T-helper 2 cell treated with Interferon-gamma antibody and Interleukin-4, amounts not matched to agents 5 μg/mL and 100 μg/mL, for 36 hours (primary cell): ENCODE results near the gene BRSK1.

ENCODE experiments used
- DNase-seq: peaks from one replicate; pipeline ENCODE4 v3.0.0; 2021; ENCODE audit warnings: low spot score
- H3K27ac Mint-ChIP-seq: one replicate; pipeline ENCODE4 v1.8.0; 2021; ENCODE audit warnings: mild to moderate bottlenecking, mixed read lengths
- H3K27me3 Mint-ChIP-seq: one replicate; pipeline ENCODE4 v1.8.0; 2021; ENCODE audit warnings: low read depth, mixed read lengths
- H3K36me3 Mint-ChIP-seq: one replicate; pipeline ENCODE4 v1.8.0; 2021; ENCODE audit warnings: low read depth, mixed read lengths
- H3K4me1 Mint-ChIP-seq: one replicate; pipeline ENCODE4 v1.8.0; 2021; ENCODE audit warnings: low read depth, mixed read lengths
- H3K4me3 Mint-ChIP-seq: one replicate; pipeline ENCODE4 v1.8.0; 2022; ENCODE audit warnings: mild to moderate bottlenecking, moderate library complexity, mixed read lengths
- H3K9me3 Mint-ChIP-seq: one replicate; pipeline ENCODE4 v1.8.0; 2021; ENCODE audit warnings: mixed read lengths

BRSK1 gene

DNA sequence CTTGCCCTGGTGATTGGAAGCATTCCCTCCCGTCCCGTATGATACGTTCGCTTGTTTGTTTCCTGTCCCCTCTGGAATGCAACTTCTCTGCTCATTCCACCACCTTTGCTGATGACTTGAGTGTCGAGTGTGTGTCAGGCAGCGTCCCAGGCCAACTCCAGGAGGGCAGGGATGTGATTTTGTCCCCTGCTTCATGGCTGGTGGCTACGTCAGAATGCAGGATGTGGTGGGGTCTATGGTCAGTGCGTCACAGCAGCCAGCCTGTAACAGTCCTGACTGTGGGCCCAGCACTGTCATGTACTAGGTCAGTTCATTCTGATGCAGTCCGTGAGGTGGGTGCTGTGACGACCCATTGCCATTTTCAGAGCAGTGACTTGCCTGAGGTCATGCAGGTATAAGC, 16.2 kb downstream of the BRSK1 start:
- no peak overlapping the region for H3K4me3 Mint-ChIP-seq
- no peak overlapping the region for H3K27ac Mint-ChIP-seq
- H3K27me3 Mint-ChIP-seq = peaks cover 3% of the 10 kb centered on the region
- DNase-seq = no peak
- no peaks in the 10 kb centered on the region for H3K9me3 Mint-ChIP-seq
- H3K4me1 Mint-ChIP-seq = peaks cover 8% of the 10 kb centered on the region
- H3K36me3 Mint-ChIP-seq = no peaks in the 10 kb centered on the region

DNA sequence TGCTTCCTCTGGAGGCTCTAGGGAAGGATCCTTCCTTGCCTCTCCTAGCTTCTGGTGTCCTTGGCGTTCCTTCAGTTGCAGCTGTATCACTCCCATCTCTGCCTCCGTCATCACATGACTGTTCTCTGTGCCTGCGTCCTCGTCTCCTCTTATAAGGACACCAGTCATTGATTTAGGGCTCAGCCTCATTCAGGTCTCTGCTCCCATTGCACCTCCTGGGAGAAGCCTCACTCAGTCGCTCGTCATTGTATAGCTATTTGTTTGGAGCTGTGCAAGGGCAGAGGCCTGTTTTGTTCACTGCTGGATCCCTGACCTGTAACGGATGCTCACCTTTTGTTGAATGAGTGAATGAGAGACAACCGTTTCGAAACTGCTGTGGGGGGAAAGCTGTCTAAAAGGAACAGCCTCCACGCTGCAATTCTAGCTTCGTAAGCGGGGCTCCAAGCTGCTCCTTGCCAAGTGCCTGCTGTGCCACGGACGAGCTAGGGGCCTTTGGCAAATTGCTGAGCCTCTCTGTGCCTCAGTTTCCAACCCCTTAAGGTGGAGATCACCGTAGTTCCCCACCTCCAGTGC, 17.2 kb downstream of the BRSK1 start:
- Mint-ChIP-seq H3K27ac (no peak overlapping the region), H3K9me3 (no peaks in the 10 kb centered on the region), H3K4me3 (peak overlapping the region; percentile 90), H3K4me1 (peaks cover 9% of the 10 kb centered on the region), H3K27me3 (peaks cover 3% of the 10 kb centered on the region), H3K36me3 (no peaks in the 10 kb centered on the region)
- no peak for DNase-seq

DNA sequence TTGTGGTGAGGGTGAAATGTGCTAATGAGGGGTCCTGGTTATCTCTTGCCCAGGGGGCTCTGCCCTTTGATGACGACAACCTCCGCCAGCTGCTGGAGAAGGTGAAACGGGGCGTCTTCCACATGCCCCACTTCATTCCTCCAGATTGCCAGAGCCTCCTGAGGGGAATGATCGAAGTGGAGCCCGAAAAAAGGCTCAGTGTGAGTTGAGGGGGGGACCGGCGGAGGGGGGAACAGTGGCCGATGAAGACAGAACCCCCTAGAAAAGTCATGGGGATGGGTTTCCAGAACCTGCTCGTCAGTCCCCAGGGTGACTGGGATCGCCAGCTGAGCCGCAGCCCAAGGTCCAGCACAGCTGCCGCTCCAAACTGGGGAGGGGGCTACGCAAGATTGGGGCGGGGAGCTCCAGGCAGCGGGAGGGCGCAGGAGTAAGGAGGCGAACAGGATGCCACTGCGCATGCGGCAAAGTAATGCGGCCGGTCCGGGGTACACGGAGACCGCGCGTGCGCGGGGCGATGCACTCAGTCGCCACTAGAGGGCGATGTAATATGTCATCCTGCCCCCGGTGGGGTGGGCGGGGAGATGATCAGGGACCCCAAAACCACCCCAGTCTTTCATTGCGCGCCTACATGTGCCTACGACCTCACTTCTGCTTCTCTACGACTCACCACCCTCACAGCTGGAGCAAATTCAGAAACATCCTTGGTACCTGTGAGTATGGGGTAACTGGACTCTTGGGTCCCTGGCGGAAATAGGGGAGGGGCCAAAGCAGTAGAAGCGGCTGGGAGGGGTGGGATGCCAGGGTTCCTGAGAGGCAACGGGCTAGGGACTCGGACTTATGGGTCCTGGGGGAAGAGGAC, 17.9 kb downstream of the BRSK1 start:
- H3K36me3 Mint-ChIP-seq = no peaks in the 10 kb centered on the region
- peaks cover 9% of the 10 kb centered on the region for H3K4me1 Mint-ChIP-seq
- H3K9me3 Mint-ChIP-seq = no peaks in the 10 kb centered on the region
- peak; percentile 91 for DNase-seq
- peak overlapping the region; percentile 90 for H3K4me3 Mint-ChIP-seq
- peak overlapping the region; percentile 86 for H3K27ac Mint-ChIP-seq
- H3K27me3 Mint-ChIP-seq = peaks cover 3% of the 10 kb centered on the region

DNA sequence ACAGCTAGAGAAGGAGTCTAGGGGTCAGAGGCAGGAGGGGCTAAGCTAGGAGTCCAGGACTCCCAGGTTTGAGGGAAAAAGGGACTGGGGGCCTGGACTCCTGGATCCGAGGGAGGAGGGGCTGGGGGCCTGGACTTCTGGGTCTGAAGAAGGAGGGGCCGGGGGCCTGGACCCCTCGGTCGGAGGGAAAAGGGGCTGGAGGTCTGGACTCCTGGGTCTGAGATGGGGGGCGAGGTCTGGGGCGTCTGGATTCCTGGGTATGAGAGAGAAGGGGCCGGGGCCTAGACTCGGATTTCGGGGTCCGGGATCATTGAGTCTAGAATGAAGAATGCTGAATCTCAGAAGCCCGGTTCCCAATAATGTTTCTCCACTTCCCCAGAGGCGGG, 18.5 kb downstream of the BRSK1 start:
- no peaks in the 10 kb centered on the region for H3K36me3 Mint-ChIP-seq
- peaks cover 9% of the 10 kb centered on the region for H3K4me1 Mint-ChIP-seq
- no peaks in the 10 kb centered on the region for H3K9me3 Mint-ChIP-seq
- peaks cover 3% of the 10 kb centered on the region for H3K27me3 Mint-ChIP-seq
- peak overlapping the region; percentile 90 for H3K4me3 Mint-ChIP-seq
- H3K27ac Mint-ChIP-seq = peak overlapping the region; percentile 86
- DNase-seq = no peak

DNA sequence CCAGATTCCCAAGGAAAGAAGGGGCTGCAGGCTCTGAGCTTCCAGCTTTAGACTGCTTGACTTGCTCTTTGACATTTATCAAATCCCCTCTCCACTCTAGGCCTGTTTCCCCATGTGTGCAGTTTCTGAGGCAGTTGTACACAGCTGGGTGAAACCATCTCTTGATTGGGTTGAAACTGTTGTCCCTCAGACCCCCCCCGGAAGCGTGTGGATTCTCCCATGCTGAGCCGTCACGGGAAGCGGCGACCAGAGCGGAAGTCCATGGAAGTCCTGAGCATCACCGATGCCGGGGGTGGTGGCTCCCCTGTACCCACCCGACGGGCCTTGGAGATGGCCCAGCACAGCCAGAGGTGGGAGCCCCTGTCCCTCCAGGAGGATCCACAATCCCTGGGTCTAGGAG, 19.7 kb downstream of the BRSK1 start:
- peaks cover 3% of the 10 kb centered on the region for H3K27me3 Mint-ChIP-seq
- H3K36me3 Mint-ChIP-seq = no peaks in the 10 kb centered on the region
- H3K4me3 Mint-ChIP-seq = no peak overlapping the region
- H3K9me3 Mint-ChIP-seq = no peaks in the 10 kb centered on the region
- H3K4me1 Mint-ChIP-seq = peaks cover 9% of the 10 kb centered on the region
- H3K27ac Mint-ChIP-seq = no peak overlapping the region
- no peak for DNase-seq

DNA sequence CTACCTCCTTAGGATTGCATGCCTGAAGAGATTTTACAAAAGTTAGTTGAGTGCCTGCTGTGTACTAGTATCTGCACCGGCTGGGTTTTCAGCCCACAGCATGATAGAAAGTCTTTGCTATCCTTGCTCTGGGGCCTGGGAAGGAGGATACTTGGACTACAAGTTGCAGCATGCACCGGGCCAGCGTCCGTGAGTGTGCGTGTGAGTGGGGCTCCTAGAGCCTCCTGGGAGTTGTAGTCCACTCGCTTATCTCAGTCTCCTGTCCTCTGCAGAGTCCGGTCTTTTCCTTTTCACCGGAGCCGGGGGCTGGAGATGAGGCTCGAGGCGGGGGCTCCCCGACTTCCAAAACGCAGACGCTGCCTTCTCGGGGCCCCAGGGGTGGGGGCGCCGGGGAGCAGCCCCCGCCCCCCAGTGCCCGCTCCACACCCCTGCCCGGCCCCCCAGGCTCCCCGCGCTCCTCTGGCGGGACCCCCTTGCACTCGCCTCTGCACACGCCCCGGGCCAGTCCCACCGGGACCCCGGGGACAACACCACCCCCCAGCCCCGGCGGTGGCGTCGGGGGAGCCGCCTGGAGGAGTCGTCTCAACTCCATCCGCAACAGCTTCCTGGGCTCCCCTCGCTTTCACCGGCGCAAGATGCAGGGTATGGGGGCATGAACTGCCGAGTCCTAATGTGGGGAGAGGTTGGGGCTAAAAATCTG, 20.6 kb downstream of the BRSK1 start:
- H3K27me3 Mint-ChIP-seq = peaks cover 3% of the 10 kb centered on the region
- H3K27ac Mint-ChIP-seq = no peak overlapping the region
- H3K9me3 Mint-ChIP-seq = no peaks in the 10 kb centered on the region
- no peaks in the 10 kb centered on the region for H3K36me3 Mint-ChIP-seq
- peak; percentile 10 for DNase-seq
- no peak overlapping the region for H3K4me3 Mint-ChIP-seq
- H3K4me1 Mint-ChIP-seq = peaks cover 9% of the 10 kb centered on the region

DNA sequence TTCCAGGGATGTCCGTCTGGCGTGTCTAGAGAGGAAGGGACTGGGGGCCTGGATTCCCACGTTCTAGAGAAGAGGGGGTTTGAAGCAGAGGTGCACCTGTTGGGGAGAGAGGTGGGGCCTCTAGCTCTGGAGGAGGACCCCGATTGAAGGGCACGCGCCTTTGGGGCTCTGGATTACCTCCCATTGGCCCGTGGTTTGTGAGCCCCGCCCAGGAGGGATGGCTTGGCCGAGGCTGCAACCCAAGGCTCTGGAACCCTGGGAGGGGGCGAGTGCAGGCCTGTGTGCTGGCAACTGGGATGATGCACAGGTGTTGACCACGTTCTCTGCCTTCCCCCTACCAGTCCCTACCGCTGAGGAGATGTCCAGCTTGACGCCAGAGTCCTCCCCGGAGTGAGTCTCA, 21.2 kb downstream of the BRSK1 start:
- no peak for DNase-seq
- Mint-ChIP-seq H3K36me3 (no peaks in the 10 kb centered on the region), H3K4me3 (no peak overlapping the region), H3K27me3 (no peaks in the 10 kb centered on the region), H3K9me3 (no peaks in the 10 kb centered on the region), H3K27ac (no peak overlapping the region), H3K4me1 (peaks cover 9% of the 10 kb centered on the region)

DNA sequence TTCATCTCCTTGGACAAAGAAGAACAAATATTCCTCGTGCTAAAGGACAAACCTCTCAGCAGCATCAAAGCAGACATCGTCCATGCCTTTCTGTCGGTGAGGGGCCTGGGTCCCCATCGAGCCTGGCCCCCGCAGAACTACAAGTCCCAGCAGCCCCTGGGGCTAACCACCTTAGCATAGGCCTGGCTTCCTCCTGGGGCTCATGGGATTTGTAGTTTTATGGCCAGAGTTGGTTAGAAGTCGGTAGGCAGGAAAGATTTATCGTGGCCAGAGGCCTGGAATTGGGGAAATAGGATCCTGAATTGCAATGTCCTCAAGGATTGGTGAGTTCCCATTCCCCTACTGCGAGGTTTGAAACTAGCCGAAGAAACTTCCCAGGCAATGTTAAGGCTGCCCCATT, 21.7 kb downstream of the BRSK1 start:
- peak; percentile 34 for DNase-seq
- Mint-ChIP-seq H3K4me3 (no peak overlapping the region), H3K27me3 (no peaks in the 10 kb centered on the region), H3K4me1 (peaks cover 9% of the 10 kb centered on the region), H3K36me3 (no peaks in the 10 kb centered on the region), H3K9me3 (no peaks in the 10 kb centered on the region), H3K27ac (peak overlapping the region; percentile 27)

DNA sequence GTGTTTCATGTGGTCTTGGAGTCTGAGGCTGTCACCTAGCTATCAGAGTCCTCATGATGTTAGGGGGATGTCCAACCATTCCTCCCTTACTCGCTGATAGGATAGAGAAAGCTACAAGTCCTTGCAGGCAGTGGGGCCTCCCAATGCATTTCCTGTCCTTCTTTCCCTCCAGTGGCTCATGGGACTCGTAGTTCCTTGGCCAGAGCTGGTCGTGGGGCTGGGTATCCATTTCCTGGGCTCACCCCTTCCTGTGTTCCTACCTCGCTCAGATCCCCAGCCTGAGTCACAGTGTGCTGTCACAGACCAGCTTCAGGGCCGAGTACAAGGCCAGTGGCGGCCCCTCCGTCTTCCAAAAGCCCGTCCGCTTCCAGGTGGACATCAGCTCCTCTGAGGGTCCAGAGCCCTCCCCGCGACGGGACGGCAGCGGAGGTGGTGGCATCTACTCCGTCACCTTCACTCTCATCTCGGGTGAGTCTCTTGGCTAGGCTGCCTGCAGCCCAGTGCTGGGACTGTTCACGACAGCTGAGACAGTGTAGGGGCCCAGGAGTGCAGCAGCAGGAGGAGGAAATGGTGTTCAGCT, 22.3 kb downstream of the BRSK1 start:
- Mint-ChIP-seq H3K27me3 (no peaks in the 10 kb centered on the region), H3K27ac (no peak overlapping the region), H3K36me3 (no peaks in the 10 kb centered on the region), H3K9me3 (no peaks in the 10 kb centered on the region), H3K4me1 (peaks cover 9% of the 10 kb centered on the region), H3K4me3 (no peak overlapping the region)
- DNase-seq = no peak

DNA sequence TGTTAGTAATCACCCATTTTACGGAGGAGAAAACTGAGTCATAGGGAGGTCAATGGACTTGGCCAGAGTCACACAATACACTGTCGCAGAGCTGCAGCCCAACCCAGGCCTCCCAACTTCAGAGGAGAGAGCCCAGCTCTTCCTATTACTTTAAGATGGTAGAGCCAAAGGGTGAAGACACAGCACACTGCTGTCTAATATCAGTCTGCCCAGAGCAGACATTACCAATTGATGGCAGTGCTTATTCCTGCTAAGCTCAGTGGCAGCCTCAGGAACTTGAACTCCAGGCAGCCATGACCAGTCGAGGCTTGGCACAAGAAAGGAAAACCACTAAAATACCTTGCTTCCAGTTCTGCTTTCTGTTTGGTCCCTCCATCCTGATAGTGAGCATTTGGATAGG, 22.9 kb downstream of the BRSK1 start:
- DNase-seq = no peak
- H3K9me3 Mint-ChIP-seq = no peaks in the 10 kb centered on the region
- H3K4me3 Mint-ChIP-seq = no peak overlapping the region
- peaks cover 7% of the 10 kb centered on the region for H3K4me1 Mint-ChIP-seq
- no peak overlapping the region for H3K27ac Mint-ChIP-seq
- H3K36me3 Mint-ChIP-seq = no peaks in the 10 kb centered on the region
- H3K27me3 Mint-ChIP-seq = no peaks in the 10 kb centered on the region

DNA sequence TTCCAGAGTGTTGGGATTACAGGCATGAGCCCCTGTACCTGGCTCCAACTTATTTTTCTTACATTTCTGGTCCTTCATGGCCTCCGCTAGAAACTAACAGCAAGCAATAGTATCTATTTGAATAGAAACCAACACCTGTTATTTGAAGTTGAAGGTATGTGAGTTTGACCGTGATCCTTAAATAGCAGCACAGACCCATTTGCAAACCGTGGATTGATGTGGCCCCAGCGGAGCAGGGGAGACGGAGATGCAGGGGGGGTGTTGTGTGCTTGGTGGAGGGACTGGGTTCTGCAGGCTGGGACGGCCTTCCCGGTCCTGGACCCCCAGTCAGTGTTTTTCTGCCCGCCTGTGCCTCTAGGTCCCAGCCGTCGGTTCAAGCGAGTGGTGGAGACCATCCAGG, 24.5 kb downstream of the BRSK1 start:
- Mint-ChIP-seq H3K4me3 (no peak overlapping the region), H3K27ac (no peak overlapping the region), H3K4me1 (peaks cover 2% of the 10 kb centered on the region), H3K36me3 (no peaks in the 10 kb centered on the region), H3K27me3 (no peaks in the 10 kb centered on the region), H3K9me3 (no peaks in the 10 kb centered on the region)
- DNase-seq = no peak

DNA sequence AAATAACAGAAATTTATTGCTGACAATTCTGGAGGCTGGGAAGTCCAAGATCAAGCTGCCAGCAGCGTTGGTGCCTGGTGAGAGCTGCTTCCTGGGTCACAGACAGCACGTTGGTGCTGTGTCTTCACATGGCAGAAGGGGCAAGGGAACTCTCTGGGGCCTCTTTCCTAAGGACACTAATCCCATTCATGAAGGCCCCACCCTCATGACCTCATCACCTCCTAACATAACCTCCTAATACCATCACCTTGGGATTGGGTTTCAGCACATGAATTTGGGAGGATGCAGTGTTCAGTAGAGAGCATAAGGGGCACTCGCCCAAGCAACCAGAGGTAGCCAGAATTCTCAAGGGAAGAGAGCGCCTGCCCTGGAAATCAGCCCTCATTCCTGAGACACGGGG, 25.7 kb downstream of the BRSK1 start:
- Mint-ChIP-seq H3K27me3 (no peaks in the 10 kb centered on the region), H3K4me3 (no peak overlapping the region), H3K4me1 (peaks cover 2% of the 10 kb centered on the region), H3K36me3 (no peaks in the 10 kb centered on the region), H3K27ac (no peak overlapping the region), H3K9me3 (no peaks in the 10 kb centered on the region)
- DNase-seq = no peak

DNA sequence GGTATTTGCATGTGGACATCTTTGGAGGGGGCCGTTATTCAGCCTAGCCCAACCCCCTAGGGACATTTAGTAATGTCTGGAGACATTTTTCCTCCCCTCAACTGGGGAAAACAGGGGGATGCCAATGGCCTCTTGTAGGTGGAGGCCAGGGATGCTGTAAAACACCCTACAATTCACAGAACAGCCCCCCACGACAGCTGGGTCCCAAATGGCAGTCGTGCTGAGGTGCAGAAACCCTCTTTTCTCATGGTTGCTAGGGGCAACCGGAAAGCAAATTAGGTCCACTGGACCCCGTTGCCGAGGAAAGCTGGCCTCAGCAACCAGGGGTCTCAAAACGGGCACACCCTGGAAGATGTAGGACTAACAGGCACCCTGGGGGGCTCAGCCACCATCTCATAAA, 26.7 kb downstream of the BRSK1 start:
- H3K27ac Mint-ChIP-seq = no peak overlapping the region

DNA sequence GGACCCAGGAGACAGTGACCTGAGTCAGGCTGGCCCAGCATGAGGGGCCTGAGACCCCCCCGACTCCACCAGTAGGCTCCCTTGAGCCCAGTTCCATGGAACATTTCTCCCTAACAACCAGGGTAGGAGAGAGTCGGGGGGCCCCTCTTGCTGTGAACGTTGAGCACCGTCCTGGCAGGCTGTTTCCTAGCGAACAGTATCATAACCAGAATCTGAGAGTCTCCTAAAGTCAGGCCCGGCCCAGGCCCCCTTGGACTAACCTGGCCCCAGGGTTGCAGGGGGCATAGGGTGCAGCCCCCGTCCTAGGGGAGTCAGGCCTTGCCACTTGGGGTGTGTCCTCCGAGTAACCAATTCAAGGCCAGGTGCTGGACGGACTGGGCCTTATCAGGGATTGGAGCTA, 27.6 kb downstream of the BRSK1 start:
- H3K9me3 Mint-ChIP-seq = no peaks in the 10 kb centered on the region
- H3K36me3 Mint-ChIP-seq = no peaks in the 10 kb centered on the region
- H3K27ac Mint-ChIP-seq = no peak overlapping the region
- H3K4me1 Mint-ChIP-seq = no peaks in the 10 kb centered on the region
- H3K27me3 Mint-ChIP-seq = no peaks in the 10 kb centered on the region
- H3K4me3 Mint-ChIP-seq = no peak overlapping the region
- no peak for DNase-seq

More for the DNA sequence above, 26.7 kb downstream of the BRSK1 start:
- no peaks in the 10 kb centered on the region for H3K36me3 Mint-ChIP-seq
- H3K27me3 Mint-ChIP-seq = no peaks in the 10 kb centered on the region
- no peak for DNase-seq
- no peaks in the 10 kb centered on the region for H3K9me3 Mint-ChIP-seq
- no peak overlapping the region for H3K4me3 Mint-ChIP-seq
- no peaks in the 10 kb centered on the region for H3K4me1 Mint-ChIP-seq
